GM18907 (cell line): ENCODE measurements around the gene BRD7.

Experiments
- ATAC-seq: cut with Tn5 transposase; IDR thresholded peaks from one replicate; pipeline ENCODE4 v1.9.1; 2021; ENCODE audit warnings: mild to moderate bottlenecking, moderate library complexity; ENCODE audit not compliant: unreplicated experiment

BRD7 gene

DNA sequence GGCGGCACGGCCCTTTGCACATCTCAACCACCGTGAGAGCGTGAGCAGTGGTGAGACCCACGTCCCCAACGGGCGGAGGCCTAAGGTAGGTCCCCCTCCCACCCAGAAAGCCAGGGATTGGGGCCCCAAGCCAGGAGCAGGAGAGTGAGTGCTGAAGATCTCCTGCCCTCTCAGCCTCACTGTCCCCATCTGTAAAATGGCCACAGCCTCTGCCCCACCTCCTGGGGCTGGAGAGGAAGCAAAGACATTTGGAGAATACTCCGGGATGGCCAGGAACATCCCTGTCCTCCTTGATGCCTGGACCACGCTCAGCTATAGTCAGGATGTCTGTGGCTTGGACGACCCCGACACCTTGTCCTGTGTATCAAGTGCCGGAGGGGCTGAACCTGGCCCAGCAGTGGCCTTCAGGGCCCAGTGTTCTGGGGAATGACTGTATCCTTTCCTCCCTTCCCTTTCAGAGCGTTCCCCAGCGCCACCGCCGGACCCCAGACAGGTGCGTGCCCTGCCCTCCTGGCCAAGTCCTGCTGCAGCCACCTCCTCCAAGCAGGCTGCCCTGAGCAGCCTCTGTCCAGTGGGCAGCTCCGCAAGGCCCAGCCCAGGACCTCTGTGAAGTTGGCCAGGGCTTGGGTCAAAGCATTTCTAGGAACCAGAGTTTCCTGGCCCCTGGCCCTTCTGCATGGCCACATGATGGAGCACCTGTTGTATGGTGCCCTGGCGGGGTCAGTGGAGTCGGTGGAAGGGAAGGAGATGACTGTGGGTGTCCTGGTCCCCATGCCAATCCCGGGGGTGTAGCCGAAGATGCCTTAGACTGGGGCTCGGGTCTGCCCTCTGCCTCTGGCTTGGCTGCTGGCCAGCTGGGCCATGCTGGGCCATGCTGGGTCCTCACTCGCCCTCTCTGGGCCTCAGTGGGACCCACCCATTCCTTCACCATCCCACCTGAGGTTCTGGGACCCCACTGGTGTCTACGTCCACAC lies 64.0 kb downstream of the BRD7 start:
- ATAC-seq, result no peak

- ATAC-seq, result no peak
These were observed 65.0 kb downstream of the BRD7 start for GRCh38 chr16:50303605-50304466.

GRCh38 chr16:50303041-50303604 lies 65.7 kb downstream of the BRD7 start:
- no peak for ATAC-seq

DNA sequence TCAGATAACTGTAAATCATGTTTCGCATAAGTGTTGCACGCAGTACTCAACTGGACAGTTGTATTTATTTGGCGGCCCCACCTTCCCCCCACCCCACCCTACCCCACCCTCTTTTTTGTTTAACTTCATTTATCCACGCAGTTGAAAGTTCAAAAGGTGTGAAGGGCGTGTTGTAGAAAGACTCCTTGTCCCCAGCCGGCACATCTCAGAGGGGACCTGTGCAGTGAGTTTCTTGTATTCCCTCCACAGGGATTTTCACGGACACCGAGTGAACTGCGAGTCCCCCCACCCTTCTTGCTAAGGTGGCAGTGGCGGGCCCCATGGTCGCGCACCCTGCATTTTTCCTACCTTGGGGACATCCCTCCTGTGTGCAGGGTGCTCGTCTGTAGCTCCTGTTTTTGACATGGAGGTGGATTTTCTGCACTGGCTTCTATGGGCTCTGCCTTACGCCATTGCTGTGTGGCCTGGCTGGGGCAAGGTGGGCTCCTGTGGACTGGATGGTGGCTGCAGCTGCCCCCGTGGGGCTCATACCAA lies 66.2 kb downstream of the BRD7 start:
- ATAC-seq, result no peak

DNA sequence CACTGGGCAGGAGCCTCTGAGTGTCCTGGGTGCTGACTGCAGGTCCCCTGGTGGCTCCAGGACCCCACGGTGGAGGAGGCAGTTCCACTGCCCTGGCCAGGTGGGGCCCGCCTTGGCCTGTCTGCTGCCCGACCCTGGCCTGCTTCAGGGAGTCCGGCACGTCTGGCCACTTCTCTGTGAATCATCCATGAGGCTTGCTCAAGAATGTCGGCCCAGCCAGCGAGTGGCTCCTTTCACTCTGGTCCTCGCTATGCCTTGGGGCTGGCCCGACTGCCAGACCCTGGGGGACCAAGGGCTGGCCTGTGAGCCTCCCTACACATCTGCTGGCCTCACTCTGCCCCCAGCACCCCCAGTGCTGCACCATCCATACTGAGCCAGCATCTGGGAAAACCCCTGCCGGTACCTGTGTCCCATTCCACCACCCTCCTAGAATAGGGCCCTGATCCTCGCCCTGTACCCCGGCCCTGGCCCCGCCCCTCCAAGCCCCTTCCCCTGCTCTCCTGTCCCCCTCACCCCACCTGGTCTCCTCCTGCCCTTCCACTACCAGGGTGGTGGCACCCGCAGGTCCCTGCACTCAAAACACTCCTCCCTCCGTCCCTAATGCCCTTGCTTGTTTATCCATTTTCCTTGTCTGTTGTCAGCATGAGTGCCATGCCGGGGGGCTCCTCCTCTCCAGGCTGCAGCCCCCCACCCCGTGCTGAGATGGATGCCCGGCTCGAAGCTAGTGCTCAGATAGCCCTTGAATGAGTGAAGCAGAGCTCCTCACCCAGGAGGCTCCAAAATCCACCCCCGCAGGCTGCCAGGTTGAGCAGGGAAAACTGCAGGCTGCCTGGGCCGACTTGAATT lies 66.9 kb downstream of the BRD7 start:
- no peak for ATAC-seq

GRCh38 chr16:50300942-50301625 lies 67.7 kb downstream of the BRD7 start:
- ATAC-seq, result no peak

DNA sequence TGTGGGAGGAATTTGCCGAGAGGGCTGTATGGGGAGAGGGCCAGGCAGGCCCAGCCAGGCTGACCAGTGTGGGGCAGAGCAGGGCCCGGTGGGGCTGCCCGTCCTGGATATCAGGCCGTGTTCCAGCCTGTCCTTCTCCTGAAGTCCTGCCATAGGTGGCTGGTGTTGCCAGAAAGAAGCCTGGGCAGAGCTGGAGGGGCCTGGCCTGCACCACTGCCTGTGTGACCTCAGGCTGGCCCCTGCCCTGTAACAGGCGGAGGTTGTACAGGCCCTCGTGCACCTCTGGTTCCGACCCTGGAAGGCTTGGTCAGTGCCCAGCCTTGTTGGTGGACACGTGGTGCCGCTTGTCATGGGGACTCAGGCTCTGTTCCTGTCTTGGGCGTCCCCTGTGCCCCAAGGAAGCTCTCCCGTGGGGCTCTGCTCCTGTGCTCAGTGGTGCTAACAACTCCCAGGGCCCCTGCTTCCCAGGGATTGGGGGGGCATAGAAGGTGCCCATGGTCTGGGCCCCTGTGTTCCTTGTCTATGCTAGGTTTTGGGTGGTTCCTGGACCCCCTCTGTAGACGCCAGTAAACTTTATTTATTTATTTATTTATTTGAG lies 69.2 kb downstream of the BRD7 start:
- no peak for ATAC-seq

- no peak for ATAC-seq
These were observed 69.9 kb downstream of the BRD7 start for GRCh38 chr16:50298591-50299507.

DNA sequence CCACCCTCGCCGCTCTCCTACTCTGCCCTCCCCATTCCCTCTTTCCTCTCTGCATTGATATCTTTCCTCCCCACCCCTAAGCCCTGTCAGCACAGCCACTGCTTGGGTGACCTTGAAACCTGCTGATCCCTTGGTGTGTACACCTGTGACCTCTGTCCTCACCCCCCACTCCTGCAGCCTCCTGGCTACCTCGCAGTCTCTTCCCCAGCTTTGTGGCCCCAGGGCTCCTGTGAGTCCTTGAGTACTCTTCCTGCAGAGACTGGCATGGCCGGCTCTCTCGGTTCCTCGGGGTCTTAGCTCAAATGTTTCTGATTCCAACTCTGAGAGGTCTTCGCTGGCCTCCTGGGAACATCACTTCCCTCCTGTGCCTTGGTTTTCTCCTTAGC lies 70.7 kb downstream of the BRD7 start:
- no peak for ATAC-seq

DNA sequence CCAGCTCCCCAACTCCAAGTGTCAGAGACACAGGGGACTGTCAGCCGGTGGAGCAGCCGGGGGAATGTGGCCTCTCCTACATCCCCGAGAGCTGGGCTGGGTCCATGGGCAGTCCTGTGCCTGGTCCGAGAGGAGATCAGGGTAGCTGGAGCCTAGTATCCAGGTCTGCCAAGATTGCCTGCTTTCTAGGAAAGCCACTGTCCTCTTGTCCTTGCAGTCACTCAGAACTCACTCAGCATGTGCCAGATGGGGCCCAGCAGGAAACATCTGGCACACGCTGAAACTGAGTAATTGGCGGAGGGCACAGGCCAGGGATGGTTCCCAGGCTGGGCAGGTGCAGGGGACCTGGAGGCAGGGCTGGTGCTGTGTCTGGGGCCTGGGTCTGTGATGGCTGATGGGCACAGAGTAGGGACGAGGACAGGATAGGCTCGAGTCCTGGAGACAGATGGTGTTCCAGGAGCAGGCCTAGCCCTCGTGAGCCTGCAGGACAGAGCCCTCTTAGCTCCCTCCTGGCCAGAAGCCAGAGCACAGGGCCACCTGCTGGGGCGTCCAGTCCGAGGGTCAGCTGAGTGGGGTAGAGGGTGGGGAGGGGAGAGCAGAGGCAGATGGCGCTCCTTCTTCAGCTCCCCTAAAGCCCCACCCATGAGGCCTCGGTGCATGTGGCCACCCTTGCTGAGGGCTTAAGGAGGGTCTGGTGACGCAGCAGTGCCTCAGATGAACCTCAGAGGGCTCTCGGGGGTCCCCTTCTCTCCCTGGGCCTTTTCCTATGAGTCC lies 71.3 kb downstream of the BRD7 start:
- ATAC-seq, result no peak

DNA sequence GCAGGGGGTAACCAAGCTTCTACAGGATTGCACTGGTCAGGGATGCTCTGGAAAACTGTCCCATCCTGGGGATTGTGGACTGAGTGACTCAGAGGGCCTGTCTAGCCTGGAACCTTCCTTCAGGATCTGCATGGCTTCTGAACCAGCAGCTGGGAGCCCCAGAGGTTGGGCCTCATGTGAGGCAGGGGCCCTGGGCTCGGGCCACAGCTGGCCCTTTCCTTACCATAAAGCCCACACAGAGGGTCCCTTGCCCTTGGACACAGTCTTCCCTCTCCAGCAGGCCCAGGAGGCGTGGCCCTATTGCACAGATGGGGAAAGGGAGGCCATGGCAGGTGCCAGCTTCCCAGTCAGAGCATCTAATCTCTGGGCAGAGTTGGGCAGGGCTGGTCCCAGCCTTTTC lies 72.0 kb downstream of the BRD7 start:
- no peak for ATAC-seq

DNA sequence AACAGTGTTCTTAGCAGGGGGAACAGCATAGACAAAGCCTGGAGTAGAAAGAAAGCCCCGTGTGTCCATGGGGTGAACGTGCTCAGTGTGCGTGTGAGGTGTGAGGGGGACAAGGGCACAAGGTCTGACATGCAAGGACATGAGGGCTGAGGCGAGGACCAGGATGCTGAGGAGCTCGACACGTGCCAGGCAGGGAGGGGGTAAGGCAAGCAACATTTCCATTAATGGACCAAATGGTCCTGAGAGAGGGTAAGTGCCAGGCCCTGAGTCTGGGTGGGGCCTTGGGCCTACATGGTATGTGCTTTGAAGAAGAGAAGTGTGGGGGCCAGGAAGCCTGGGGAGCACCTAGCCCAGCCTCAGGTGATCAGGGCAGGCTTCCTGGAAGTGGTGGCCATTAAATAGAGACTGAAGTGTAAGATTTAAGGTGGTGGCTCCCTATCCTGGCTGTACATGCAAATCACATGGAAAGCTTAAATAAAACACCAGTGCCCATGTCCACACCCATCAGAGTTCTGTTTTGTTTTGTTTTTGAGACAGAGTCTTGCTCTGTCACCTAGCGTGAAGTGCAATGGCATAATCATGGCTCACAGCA lies 73.2 kb downstream of the BRD7 start:
- ATAC-seq, result no peak

- no peak for ATAC-seq
These were observed 73.8 kb downstream of the BRD7 start for GRCh38 chr16:50294955-50295354.

- no peak for ATAC-seq
These were observed 74.6 kb downstream of the BRD7 start for GRCh38 chr16:50293994-50294855.

DNA sequence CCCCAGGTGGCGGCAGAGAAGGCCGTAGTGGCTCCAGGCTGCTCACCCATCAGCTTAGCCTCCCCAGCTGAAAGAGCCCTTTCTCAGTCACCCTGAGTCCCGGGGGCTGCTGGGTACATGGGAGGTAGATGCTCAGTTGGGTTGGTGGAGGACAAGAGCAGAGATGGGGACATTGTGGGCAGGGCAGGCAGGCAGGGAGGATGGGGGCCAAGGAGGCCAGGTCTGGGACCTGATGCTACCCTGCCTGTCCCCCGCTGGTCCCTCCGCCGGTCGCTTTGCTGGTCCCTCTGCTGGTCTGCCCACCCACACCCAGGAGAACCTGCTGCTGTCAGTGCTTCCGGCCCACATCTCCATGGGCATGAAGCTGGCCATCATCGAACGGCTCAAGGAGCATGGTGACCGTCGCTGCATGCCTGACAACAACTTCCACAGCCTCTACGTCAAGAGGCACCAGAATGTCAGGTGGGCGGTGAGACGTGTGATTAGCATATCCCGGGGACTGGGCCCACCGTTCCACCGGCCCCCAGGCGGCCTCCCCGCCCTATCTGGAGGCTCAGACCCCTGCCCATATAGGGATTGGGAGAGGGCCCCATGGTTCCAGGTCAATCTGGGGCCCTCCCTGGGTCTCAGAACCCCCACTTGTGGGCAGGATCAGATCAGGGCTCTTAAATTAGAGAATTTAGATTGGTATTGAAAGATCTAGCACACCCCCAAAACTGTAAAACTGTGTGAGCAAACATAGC lies 75.6 kb downstream of the BRD7 start:
- no peak for ATAC-seq

DNA sequence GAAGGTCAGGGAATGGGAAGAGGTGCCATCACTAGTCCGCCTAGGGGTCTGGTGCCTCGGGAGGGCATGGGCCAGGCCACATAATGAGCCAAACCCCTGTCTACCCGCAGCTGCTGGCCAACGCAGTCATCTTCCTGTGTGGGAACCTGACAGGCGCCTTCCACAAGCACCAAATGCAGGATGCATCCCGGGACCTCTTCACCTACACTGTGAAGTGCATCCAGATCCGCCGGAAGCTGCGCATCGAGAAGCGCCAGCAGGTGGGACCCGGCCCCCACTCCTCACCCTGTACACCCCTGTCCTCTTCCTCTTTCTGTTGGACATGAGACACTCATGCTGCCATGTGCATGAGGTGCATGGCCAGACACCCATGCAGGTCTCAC lies 76.2 kb downstream of the BRD7 start:
- no peak for ATAC-seq
